GM12875 (cell line): ENCODE measurements around the gene RNF13.

Experiments used
- H3K4me3 ChIP-seq: one replicate; pipeline ENCODE4 v1.5.1; 2011; ENCODE audit warnings: low read depth, low read length, control low read depth
- CTCF ChIP-seq: IDR thresholded peaks from 2 replicates; pipeline ENCODE4 v1.5.1; 2011; ENCODE audit warnings: low read depth, mild to moderate bottlenecking, control low read depth, inconsistent platforms, low read length, moderate library complexity, borderline replicate concordance; ENCODE audit not compliant: insufficient read depth

RNF13 gene, protein sequence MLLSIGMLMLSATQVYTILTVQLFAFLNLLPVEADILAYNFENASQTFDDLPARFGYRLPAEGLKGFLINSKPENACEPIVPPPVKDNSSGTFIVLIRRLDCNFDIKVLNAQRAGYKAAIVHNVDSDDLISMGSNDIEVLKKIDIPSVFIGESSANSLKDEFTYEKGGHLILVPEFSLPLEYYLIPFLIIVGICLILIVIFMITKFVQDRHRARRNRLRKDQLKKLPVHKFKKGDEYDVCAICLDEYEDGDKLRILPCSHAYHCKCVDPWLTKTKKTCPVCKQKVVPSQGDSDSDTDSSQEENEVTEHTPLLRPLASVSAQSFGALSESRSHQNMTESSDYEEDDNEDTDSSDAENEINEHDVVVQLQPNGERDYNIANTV

DNA sequence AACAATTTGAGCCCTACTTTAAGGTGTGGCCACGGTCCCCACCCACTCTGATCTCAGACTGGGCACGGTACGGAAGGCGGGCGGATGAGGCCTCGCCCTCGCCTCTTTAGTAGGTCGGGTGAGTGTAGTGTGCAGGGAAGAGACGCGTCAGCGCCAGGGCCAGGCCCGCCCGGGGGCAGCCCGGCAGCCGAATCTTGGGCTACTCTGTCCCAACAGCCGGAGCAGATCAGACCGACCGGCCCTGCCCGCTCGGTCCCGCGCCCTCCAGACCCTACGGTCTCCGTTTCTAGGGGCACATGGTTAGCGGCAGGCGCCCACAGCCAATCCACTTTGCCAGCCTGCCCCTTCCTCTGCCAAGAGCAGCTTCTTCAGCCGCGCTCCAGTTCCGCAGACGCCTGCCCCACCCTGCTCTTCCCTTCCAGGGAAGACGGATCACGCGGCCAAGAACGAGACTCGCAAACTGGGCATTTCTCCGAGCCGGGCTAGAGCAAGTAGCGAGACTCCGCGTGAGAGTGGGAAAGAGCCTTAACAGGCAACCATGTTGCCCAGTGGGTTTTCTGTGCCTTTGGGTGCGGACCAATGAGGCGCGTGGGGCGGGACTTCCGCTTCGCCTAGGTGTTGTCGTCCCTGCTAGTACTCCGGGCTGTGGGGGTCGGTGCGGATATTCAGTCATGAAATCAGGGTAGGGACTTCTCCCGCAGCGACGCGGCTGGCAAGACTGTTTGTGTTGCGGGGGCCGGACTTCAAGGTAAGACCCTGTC lies at the start of gene RNF13:
TSS of gene RNF13 (plus strand) at position 610 of the 761 bp plus-strand sequence. CDS start 32,812 bp downstream, outside the sequence.
- peak within 1 kb of the TSS; percentile 90 for H3K4me3 ChIP-seq
- TF ChIP-seq CTCF = no peak

- TF ChIP-seq CTCF = no peak
- H3K4me3 ChIP-seq = no peak overlapping the region
Observed at GRCh38 chr3:149763565-149764195, 49.3 kb upstream of the RNF13 start.

GRCh38 chr3:149764302-149764701 lies 48.7 kb upstream of the RNF13 start:
- TF ChIP-seq CTCF = no peak
- no peak overlapping the region for H3K4me3 ChIP-seq

GRCh38 chr3:149765762-149766334 lies 47.2 kb upstream of the RNF13 start:
- 0 out of 2 replicates have a peak, but pooled peaks have one; percentile 15 for TF ChIP-seq CTCF
- no peak overlapping the region for H3K4me3 ChIP-seq

DNA sequence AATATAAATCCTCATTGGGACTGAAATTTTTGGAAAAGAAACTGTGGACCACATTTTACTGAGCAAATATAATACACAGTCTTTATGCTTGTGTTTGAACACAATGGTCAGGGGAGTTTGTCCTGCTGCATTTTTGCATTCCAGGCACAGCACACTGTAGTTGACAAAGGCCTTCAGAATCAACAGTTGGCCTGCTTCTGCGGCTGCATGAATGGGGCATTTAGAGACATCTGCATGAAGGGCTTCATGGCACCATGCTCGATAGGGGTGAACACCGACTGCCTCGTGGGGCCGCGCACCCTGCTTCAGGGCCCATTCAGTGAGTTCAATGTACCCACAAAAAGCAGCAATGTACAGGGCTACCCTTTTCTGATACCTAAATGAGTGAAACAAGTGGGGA lies 45.3 kb upstream of the RNF13 start:
- H3K4me3 ChIP-seq = no peak overlapping the region
- TF ChIP-seq CTCF = no peak

DNA sequence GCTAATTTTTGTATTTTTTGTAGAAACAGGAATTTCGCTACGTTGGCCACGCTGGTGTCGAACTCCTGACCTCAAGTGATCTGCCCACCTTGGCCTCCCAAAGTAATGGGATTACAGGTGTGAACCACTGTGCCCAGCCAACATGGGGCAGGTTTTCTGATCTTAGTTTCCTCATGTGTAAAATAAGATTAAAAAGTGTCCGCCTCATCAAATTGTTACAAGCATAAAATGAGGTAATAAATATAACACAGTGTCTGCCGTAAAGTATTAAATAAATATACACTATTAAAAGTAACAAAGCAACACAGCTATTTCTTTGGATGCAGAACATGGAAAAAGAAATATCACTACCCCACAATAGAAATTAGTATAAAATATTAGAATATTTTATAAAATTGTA lies 44.3 kb upstream of the RNF13 start:
- no peak for TF ChIP-seq CTCF

More for the DNA sequence above, 44.3 kb upstream of the RNF13 start:
- H3K4me3 ChIP-seq = no peak overlapping the region
